Fibroblast of the conjunctiva (primary cell): ENCODE results near the gene PRKACB.

Source experiments
- DNase-seq: peaks from one replicate; pipeline ENCODE4 v3.0.0-alpha.2; 2010; ENCODE audit warnings: low read depth

Gene PRKACB

GRCh38 chr1:84143796-84144565 lies at the start of gene PRKACB:
PRKACB (plus strand) TSS chr1:84144271; CDS start chr1:84144362, 91 bp downstream.
- DNase-seq: no peak

- DNase-seq: no peak
These were observed 48.8 kb upstream of the PRKACB start for GRCh38 chr1:84095308-84095707.

GRCh38 chr1:84096176-84096575 lies 47.9 kb upstream of the PRKACB start:
- DNase-seq: no peak

- DNase-seq: no peak
These were observed 42.9 kb upstream of the PRKACB start for GRCh38 chr1:84101204-84101603.

GRCh38 chr1:84103197-84103992 lies 40.7 kb upstream of the PRKACB start:
- DNase-seq: peak; percentile 75

- peak; percentile 10 for DNase-seq
These were observed 36.5 kb upstream of the PRKACB start for GRCh38 chr1:84107538-84107937.

GRCh38 chr1:84107955-84108354 lies 36.1 kb upstream of the PRKACB start:
- no peak for DNase-seq

GRCh38 chr1:84108900-84109578 lies 35.0 kb upstream of the PRKACB start:
- DNase-seq: no peak

- DNase-seq: no peak
These were observed 33.4 kb upstream of the PRKACB start for GRCh38 chr1:84110629-84111028.

GRCh38 chr1:84116558-84116957 lies 27.5 kb upstream of the PRKACB start:
- DNase-seq: no peak

GRCh38 chr1:84117868-84118267 lies 26.2 kb upstream of the PRKACB start:
- DNase-seq: peak; percentile 43

GRCh38 chr1:84121360-84121759 lies 22.7 kb upstream of the PRKACB start:
- DNase-seq: no peak

- no peak for DNase-seq
These were observed 21.2 kb upstream of the PRKACB start for GRCh38 chr1:84122780-84123382.

- no peak for DNase-seq
These were observed 10.6 kb upstream of the PRKACB start for GRCh38 chr1:84133479-84133878.

GRCh38 chr1:84135341-84135740 lies 8.7 kb upstream of the PRKACB start:
- no peak for DNase-seq

- no peak for DNase-seq
These were observed 2.7 kb upstream of the PRKACB start for GRCh38 chr1:84141182-84142003.

- no peak for DNase-seq
These were observed 997 bp downstream of the PRKACB start for GRCh38 chr1:84145068-84145467.

GRCh38 chr1:84146411-84147032 lies 2.5 kb downstream of the PRKACB start:
- no peak for DNase-seq

GRCh38 chr1:84148758-84149157 lies 4.7 kb downstream of the PRKACB start:
- no peak for DNase-seq

GRCh38 chr1:84152649-84153056 lies 8.6 kb downstream of the PRKACB start:
- DNase-seq: no peak

GRCh38 chr1:84155517-84155916 lies 11.4 kb downstream of the PRKACB start:
- DNase-seq: no peak
